K562 (cell line): Measurements from ENCODE around the gene WDR62. TPM values are rescaled to one million over a fixed set of nuclear protein-coding genes. Genes with fewer than 3 reads are reported as not detected.

ENCODE experiments used
- BDP1 ChIP-seq: IDR thresholded peaks from 3 replicates; pipeline ENCODE4 v1.6.1; 2011; ENCODE audit not compliant: insufficient read length, insufficient read depth
- CHCHD3 ChIP-seq: fragments of 250-450 bp; sonication (Bioruptor Pico); IDR thresholded peaks from 2 replicates; pipeline ENCODE4 v2.1.2; 2022; ENCODE audit warnings: mild to moderate bottlenecking
- CSDE1 ChIP-seq, 2 experiments: fragments of 450-650 bp; IDR thresholded peaks; 2 replicates each; pipeline ENCODE4 v1.6.1; 2016; ENCODE audit warnings: mild to moderate bottlenecking in 1 of 2
- ELF4 ChIP-seq: fragments of 450-650 bp; formaldehyde crosslinking; IDR thresholded peaks from 2 replicates; pipeline ENCODE4 v1.4.0; 2022; ENCODE audit warnings: missing genetic modification characterization
- FOXK2 ChIP-seq, 2 experiments: fragments of 450-650 bp; IDR thresholded peaks in 1 of 2; conservative IDR thresholded peaks in 1 of 2; 2 replicates each; pipeline ENCODE4 v1.6.1; 2016; ENCODE audit warnings: low read depth in 2 of 2, mild to moderate bottlenecking in 1 of 2
- HDAC2 ChIP-seq: fragments of 450-650 bp; IDR thresholded peaks from 2 replicates; pipeline ENCODE4 v1.6.1; 2016; ENCODE audit warnings: mild to moderate bottlenecking
- PCBP2 ChIP-seq: fragments of 200-400 bp; formaldehyde crosslinking; IDR thresholded peaks from 2 replicates; pipeline ENCODE4 v1.6.1; 2018; ENCODE audit warnings: low read length, low read depth, mild to moderate bottlenecking, moderate library complexity; ENCODE audit not compliant: poor library complexity, severe bottlenecking
- PHF8 ChIP-seq: fragments of 200-600 bp; sonication (generic); IDR thresholded peaks from 2 replicates; pipeline ENCODE4 v1.6.1; 2012; ENCODE audit warnings: mixed run types, mild to moderate bottlenecking, inconsistent platforms, low read length, moderate library complexity, borderline replicate concordance
- SAFB ChIP-seq: fragments of 200-400 bp; formaldehyde crosslinking; IDR thresholded peaks from 2 replicates; pipeline ENCODE4 v1.6.1; 2017; ENCODE audit warnings: low read depth, low read length, borderline replicate concordance
- SP1 ChIP-seq: sonication (generic); formaldehyde crosslinking; IDR thresholded peaks from 2 replicates; pipeline ENCODE4 v1.8.1; 2022; ENCODE audit warnings: mild to moderate bottlenecking, missing genetic modification reagents
- SRF ChIP-seq, 2 experiments: fragments of 250-450, 450-650 bp in 1 of 2; sonication (Bioruptor Pico) in 1 of 2; sonication (generic) in 1 of 2; formaldehyde crosslinking; IDR thresholded peaks; 2 replicates each; pipeline versions ENCODE4 v1.5.0 to v1.5.1; 2020 to 2022; ENCODE audit warnings: mild to moderate bottlenecking in 1 of 2, missing genetic modification reagents in 1 of 2
- SUPT5H ChIP-seq: fragments of 450-650 bp; IDR thresholded peaks from 2 replicates; pipeline ENCODE4 v1.6.1; 2016
- ZNF184 ChIP-seq: sonication (generic); formaldehyde crosslinking; IDR thresholded peaks from 2 replicates; pipeline ENCODE4 v1.5.0; 2020; ENCODE audit warnings: missing genetic modification reagents
- ZNF41 ChIP-seq: fragments of 250-450 bp; sonication (Bioruptor Pico); conservative IDR thresholded peaks from 2 replicates; pipeline ENCODE4 v1.4.0; 2020; ENCODE audit warnings: mild to moderate bottlenecking
- polyA plus RNA-seq, 8 experiments: library from polyadenylated mRNA; depleted of rRNA in 4 of 8; stranded (reverse) in 5 of 8; unstranded in 3 of 8; fragments of >200 nt; fragmentation: Nextera tagmentation in 2 of 8; fragmentation: Illumina TruSeq in 1 of 8; extraction: Ambion mirVana in 2 of 8; extraction: Trizol in 1 of 8; gene quantifications; 2 replicates each; pipeline versions ENCODE4 v1.2.1 to v1.2.3, GENCODE V29; 2011 to 2014; ENCODE audit warnings: inconsistent platforms in 1 of 8, missing spikeins in 1 of 8
- total RNA-seq, 7 experiments: library from RNA; depleted of rRNA in 6 of 7; stranded (reverse); fragments of >200 nt in 6 of 7; fragmentation: Illumina TruSeq in 2 of 7; extraction: Trizol in 2 of 7; gene quantifications; 2 replicates each; pipeline versions ENCODE4 v1.2.1 to v1.2.3, GENCODE V29; 2011 to 2021; ENCODE audit warnings: low replicate concordance in 1 of 7
- TF ChIP-seq, protein P1 (sequence below): sonication (generic); formaldehyde crosslinking; IDR thresholded peaks from 2 replicates; pipeline ENCODE4 v1.8.0; 2023; ENCODE audit warnings: missing genetic modification reagents, mild to moderate bottlenecking, borderline replicate concordance
- TF ChIP-seq, protein P2 (sequence below): sonication (generic); formaldehyde crosslinking; IDR thresholded peaks from 2 replicates; pipeline ENCODE4 v1.8.1; 2023; ENCODE audit warnings: mild to moderate bottlenecking, missing genetic modification reagents
- TF ChIP-seq, protein P3 (sequence below): conservative IDR thresholded peaks from 2 replicates; pipeline ENCODE4 v1.6.1; 2011; ENCODE audit warnings: low read depth, mild to moderate bottlenecking, low read length; ENCODE audit not compliant: control insufficient read depth
- TF ChIP-seq, protein P4 (sequence below): sonication (generic); formaldehyde crosslinking; IDR thresholded peaks from 2 replicates; pipeline ENCODE4 v1.9.0; 2022; ENCODE audit warnings: mild to moderate bottlenecking, missing genetic modification reagents

WDR62 gene
- total and polyA plus RNA-seq, 9 of the 15 experiments (the other 6 are each of a cell fraction or from before 2014, with no cell fraction given) = 0.35 to 32.8 (median 14.4) TPM

DNA sequence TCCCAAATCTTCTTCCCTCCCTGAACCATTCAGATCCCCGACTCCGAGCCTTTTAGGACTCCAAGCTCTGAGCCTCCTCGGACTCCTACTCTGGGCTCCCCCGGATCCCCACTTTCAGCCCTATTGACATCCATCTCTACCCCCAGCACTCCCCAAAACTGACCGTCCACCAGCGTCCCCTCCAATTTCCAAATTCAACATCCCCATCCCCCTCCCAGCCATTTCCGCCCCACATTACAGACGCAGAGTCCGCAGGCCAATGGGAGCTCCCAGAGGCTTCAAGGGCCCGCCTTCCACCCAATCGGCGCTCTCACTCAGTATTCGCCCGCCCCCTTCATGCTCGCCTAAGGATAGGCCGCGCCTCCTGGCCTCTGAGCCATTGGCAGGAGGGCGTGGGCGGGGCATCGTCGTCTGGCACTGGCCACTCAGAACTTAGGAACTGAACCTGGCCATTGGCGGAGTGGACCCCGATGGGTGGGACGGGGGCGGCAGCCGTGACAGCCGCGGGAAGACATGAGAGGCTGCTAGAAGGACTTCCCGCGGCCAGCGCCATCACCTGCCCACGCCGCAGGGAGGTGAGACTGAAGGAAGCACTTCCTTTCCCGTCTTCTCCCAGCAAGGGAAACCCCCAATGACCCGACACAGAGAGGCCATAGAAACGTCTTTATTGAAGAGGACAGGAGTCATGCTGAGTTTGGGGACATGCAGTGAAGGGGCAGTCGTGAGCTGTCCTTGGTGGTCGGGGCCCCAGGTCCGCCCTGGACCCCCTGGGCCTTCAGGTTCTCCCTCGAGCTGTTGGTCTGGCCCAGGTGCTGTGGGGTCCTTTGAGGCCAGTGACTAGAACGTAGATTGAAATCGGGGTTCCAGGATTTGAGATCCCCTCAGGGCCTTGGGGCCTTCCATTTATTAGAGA lies 40.4 kb upstream of the WDR62 start, which contains the start of gene ALKBH6 (continued):
- TF ChIP-seq, protein P1, sequence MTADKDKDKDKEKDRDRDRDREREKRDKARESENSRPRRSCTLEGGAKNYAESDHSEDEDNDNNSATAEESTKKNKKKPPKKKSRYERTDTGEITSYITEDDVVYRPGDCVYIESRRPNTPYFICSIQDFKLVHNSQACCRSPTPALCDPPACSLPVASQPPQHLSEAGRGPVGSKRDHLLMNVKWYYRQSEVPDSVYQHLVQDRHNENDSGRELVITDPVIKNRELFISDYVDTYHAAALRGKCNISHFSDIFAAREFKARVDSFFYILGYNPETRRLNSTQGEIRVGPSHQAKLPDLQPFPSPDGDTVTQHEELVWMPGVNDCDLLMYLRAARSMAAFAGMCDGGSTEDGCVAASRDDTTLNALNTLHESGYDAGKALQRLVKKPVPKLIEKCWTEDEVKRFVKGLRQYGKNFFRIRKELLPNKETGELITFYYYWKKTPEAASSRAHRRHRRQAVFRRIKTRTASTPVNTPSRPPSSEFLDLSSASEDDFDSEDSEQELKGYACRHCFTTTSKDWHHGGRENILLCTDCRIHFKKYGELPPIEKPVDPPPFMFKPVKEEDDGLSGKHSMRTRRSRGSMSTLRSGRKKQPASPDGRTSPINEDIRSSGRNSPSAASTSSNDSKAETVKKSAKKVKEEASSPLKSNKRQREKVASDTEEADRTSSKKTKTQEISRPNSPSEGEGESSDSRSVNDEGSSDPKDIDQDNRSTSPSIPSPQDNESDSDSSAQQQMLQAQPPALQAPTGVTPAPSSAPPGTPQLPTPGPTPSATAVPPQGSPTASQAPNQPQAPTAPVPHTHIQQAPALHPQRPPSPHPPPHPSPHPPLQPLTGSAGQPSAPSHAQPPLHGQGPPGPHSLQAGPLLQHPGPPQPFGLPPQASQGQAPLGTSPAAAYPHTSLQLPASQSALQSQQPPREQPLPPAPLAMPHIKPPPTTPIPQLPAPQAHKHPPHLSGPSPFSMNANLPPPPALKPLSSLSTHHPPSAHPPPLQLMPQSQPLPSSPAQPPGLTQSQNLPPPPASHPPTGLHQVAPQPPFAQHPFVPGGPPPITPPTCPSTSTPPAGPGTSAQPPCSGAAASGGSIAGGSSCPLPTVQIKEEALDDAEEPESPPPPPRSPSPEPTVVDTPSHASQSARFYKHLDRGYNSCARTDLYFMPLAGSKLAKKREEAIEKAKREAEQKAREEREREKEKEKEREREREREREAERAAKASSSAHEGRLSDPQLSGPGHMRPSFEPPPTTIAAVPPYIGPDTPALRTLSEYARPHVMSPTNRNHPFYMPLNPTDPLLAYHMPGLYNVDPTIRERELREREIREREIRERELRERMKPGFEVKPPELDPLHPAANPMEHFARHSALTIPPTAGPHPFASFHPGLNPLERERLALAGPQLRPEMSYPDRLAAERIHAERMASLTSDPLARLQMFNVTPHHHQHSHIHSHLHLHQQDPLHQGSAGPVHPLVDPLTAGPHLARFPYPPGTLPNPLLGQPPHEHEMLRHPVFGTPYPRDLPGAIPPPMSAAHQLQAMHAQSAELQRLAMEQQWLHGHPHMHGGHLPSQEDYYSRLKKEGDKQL = no peak
- peak; percentile 80 for TF ChIP-seq SUPT5H
- TF ChIP-seq BDP1 = no peak
- no peak for TF ChIP-seq PCBP2
- TF ChIP-seq ZNF184 (CRISPR knock-in tag) = no peak
- TF ChIP-seq, protein P2, sequence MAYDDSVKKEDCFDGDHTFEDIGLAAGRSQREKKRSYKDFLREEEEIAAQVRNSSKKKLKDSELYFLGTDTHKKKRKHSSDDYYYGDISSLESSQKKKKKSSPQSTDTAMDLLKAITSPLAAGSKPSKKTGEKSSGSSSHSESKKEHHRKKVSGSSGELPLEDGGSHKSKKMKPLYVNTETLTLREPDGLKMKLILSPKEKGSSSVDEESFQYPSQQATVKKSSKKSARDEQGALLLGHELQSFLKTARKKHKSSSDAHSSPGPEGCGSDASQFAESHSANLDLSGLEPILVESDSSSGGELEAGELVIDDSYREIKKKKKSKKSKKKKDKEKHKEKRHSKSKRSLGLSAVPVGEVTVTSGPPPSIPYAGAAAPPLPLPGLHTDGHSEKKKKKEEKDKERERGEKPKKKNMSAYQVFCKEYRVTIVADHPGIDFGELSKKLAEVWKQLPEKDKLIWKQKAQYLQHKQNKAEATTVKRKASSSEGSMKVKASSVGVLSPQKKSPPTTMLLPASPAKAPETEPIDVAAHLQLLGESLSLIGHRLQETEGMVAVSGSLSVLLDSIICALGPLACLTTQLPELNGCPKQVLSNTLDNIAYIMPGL = no peak
- peak in 1 of 2 experiments; percentile 63; a peak in 2 of 4 replicates for TF ChIP-seq SRF (CRISPR knock-in tag; IDR thresholded peaks at IDR 0.05)
- peak in 1 of 2 experiments; percentile 15; a peak in 1 of 4 replicates for TF ChIP-seq FOXK2 (conservative IDR thresholded peaks at IDR 0.05 in 1 of 2, IDR thresholded peaks at IDR 0.05 in 1 of 2; ENCODE audit: low read depth in 2 of 2)
- no peak for TF ChIP-seq ZNF41 (CRISPR knock-in tag)
- peak; percentile 63; the same call in 1 of the 2 replicates for TF ChIP-seq HDAC2
- TF ChIP-seq, protein P3, sequence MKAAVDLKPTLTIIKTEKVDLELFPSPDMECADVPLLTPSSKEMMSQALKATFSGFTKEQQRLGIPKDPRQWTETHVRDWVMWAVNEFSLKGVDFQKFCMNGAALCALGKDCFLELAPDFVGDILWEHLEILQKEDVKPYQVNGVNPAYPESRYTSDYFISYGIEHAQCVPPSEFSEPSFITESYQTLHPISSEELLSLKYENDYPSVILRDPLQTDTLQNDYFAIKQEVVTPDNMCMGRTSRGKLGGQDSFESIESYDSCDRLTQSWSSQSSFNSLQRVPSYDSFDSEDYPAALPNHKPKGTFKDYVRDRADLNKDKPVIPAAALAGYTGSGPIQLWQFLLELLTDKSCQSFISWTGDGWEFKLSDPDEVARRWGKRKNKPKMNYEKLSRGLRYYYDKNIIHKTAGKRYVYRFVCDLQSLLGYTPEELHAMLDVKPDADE = 0 out of 2 replicates have a peak, but pooled peaks have one; percentile 34
- peak; percentile 85 for TF ChIP-seq ELF4 (CRISPR knock-in tag)
- TF ChIP-seq PHF8 = peak; percentile 77; the same call in 1 of the 2 replicates
- no peak for TF ChIP-seq CSDE1 (IDR thresholded peaks at IDR 0.05)
- TF ChIP-seq, protein P4, sequence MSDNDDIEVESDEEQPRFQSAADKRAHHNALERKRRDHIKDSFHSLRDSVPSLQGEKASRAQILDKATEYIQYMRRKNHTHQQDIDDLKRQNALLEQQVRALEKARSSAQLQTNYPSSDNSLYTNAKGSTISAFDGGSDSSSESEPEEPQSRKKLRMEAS = peak; percentile 39
- peak; percentile 94 for TF ChIP-seq SP1 (CRISPR knock-in tag)
- TF ChIP-seq SAFB = peak; percentile 73; the same call in 1 of the 2 replicates
- TF ChIP-seq CHCHD3 (CRISPR knock-in tag) = no peak
